Stimulated activated CD8-positive, alpha-beta memory T cell treated with anti-CD3 and anti-CD28 coated beads, Interleukin-7, amount 100 ng/mL, for 48 hours (primary cell): Measurements from ENCODE around the gene RTN1.

Experiments
- DNase-seq, 2 donors: peaks; one replicate each; pipeline ENCODE4 v3.0.0-alpha.2; 2020; ENCODE audit warnings: low read depth in 1 of 2; ENCODE audit errors: extremely low read depth in 1 of 2

Gene RTN1

DNA sequence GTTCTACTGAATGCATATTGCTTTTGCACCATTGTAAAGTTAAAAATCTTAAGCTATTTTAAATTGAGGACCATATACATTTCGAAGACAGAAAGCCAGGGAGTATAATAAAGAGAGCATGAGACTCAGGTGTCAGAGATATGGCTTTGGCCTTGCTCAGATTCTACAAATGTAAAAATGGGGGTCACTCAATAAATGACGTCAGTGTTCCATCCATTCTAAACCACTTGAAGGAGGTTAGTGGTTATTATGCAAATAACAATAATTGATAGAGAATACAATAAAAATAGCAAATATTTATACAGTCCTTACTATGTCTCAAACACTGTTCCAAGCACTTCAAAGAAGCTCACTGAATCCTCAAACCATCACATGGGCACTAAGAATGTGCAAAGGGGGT is 20.1 kb downstream of the RTN1 start:
- DNase-seq, result no peak

DNA sequence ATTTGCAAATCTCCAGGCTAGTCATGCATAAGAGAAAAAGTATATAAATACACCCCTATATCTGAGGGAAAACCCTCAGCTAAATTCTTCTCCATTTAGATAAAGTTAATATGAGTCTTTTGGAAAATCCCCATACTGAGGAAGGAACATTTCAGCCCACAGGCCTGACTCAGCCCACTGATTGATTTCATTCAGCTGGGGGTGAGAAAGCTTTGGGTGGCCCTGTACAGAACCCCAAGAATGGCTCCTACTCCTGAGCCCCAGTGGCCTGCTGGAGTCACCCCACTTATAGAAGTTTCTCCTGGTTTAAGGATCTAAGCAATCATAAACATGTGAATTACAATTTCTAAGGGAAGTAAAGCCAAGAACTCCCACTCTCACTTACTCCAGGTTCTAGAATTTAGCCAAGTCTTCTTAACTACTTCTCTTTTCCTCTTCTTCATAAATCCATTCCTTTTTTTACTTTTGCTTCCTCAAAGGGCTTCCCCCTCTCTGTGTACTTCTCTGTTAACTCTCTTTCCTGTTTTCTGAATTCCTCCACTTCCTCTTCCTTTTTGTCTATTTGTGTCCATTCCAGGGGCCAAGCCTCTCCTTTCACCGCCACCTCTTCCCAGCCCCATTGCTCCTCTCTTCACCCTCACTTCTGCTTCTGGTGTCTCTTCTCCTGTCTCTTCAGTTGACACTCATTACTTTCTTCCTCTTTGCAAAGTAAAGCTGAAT is 21.0 kb downstream of the RTN1 start:
- DNase-seq, result no peak

DNA sequence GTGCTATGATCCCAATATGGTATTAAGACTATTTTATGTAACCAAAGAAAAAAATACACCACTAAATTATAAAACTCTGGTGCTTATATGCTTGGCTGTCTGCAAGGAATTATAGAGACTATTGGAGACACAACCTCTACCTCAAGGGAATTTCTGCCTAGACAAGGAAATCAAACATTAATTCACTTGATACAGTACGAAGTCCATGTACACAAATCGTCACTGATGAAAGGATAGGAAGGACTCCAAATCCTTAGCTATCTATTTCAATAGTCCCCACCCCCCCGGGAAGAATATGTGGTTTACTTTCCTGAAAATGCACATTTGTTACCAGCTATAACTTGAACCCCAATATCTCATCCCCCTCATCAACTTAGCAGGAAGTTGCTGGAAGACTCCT is 21.9 kb downstream of the RTN1 start:
- no peak for DNase-seq

DNA sequence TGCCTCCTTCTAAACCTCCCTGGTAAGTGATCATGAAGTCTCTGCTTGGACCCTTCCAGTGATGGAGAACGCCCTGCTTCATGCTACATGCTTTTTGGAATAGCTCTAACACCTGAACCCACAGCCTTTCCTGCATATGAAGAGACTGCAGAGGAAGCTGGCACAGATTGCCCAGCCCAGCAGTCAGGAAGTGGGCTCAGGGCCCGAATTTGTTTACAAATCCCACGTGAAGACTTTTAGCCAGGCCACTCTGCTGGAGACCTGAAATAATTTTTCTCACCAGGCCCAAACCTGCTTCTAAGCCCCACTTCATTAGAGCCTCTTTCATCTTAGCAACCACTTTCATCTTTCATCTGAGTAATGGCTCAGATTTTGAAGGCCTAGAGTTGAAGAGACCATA is 22.9 kb downstream of the RTN1 start:
- no peak for DNase-seq

DNA sequence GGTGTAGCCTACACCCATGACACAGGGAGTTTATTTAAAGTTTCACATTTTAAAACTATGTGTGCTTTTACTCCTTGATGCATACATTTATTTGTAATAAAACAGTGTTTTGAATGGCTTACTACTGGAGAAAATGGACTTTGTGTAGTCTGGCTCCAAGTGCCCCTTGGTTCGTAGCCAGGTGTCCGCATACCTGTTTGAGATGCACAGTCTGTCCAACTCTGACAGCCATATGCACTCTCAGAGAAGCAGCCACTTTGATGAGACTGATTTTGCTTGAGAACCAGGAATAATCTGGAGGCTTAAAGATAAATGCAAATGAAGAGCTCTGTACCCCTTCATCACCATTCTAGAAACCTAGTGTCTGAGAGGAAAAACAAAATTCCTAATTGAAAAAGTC is 24.0 kb downstream of the RTN1 start:
- no peak for DNase-seq

DNA sequence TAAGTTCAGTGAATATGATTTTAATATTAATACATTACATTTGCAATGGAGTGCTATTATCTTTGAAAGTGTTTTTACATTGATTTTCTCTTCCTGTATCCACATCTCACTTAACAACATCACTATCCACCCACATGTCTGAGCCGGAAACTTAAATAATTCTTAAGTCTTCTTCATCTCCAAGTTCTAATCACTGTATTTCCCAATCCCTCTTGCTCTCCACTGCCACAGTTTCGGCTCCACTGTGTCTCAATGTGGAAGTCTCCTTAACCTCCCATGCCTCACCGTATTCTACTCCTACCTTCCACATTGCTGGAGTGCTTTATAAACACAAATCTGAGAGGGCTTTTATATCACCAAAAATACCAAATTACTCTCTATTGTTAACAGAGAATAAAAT is 25.3 kb downstream of the RTN1 start:
- no peak for DNase-seq

DNA sequence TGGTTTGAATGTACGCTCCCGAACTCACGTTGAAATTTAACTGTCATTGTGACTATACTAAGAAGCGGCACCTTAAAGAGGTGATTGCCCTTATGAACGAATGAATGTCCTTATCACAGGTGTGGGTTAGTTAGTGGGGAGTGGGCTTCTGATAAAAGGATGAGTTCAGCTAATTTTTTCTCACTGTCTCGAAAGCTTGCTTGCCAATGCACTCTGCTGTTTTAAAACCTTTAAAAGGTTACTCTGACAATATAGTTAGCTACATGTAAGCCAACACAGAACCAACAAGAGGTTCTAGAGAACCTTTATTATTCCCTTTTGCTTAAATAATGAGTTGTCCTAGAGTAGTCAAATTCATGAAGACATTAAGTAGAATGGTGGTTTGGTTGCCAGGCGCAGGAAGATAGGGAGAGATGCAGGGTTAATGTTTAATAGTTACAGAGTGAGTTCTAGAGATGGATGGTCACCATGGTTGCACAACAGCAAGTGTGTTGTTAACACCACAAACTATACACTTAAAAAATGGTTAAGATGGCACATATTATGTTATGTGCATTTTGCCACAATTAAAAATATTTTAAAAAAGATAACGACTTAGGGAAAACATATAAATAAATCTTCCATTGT is 26.3 kb downstream of the RTN1 start:
- DNase-seq, result no peak

DNA sequence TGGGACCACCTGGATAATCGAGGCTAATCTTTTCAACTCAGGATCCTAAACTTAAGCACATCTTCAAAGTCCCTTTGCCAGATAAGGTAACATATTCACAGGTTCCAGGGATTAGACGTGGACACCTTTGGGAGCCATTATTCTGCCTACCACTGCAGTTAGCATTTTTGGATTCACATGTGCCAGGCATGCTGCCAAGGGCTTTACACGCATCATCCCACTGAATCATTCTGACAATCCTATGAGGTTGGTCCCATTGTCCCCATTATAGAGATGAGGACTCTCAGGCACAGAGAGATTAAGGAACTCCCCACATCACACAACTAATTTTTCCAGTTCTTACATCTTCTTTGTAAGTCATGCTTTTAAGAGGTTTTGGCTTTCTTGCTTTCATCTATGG is 34.5 kb downstream of the RTN1 start:
- DNase-seq, result no peak

DNA sequence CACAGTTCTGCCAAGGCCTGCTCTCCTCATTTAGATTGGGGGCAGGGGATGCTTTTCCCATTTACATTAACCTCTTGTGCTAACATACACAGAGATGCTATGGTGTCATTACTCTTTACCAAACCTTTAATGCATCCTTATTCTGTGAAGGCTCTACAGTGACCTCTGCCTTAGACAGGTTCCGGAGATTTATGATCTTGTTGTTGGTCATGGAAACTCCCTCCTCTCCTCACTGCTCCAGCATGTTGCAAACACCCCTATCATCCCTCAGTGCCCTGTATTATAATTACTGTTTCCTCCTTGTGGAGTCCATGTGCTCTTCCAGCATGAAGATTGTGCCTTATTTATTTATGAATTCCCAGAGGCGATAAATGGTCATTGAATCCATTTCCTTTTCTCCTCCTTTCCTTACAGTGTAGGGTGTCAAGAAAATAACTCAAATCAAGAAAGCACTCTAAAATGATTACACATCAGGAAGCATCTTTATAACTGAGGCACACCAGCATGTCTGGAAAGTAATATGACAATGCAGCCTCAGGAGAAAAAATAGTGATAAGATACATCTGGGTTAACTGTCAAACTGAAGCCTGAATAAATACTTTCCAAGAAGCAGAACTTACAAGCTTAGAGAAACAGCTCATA is 37.8 kb downstream of the RTN1 start:
- no peak for DNase-seq

DNA sequence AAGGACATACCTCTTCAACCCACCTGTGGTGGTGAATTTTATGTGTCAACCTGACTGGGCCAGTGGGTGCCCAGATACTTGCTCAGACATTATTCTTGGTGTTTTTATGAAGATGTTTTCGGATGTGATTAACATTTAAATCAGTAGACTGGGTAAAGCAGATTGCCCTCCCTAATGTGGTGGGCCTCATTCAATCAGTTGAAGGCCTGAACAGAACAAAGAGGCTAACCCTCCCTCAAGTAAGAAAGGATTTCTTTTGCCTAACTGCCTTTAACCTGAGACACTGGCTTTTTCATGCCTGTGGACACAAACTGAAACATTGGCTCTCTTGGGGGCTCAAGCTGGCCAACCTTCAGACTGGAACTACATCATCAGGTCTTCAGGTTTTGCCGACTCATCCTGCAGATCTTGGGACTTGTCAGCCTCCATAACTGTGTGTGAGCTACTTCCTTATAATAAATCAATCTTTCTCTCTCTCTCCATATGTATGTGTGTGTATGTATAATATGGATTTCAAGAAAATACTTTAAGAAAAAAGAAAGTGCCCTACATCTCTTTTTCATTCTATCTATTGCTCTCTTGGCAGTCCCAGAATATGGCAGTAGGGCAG is 39.4 kb downstream of the RTN1 start:
- no peak for DNase-seq

DNA sequence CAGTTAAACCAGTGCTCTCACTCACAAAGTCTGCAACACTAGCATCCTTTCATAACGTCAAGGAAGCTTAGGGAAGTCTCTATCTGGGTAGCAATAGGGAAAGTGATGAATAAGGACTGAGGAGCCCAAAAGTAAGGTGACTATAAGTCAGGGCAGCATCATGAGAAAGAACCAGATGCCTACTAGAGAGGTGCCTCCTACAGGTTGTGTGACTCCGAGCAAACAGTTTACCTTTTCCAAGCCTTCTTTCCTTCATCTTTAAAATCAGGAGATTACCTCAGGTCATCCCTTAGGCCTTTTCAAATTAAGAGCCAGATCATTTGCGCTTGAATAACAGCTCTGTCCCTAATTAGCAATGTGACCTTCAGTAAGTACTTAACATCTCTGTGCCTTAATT is 40.2 kb downstream of the RTN1 start:
- no peak for DNase-seq

DNA sequence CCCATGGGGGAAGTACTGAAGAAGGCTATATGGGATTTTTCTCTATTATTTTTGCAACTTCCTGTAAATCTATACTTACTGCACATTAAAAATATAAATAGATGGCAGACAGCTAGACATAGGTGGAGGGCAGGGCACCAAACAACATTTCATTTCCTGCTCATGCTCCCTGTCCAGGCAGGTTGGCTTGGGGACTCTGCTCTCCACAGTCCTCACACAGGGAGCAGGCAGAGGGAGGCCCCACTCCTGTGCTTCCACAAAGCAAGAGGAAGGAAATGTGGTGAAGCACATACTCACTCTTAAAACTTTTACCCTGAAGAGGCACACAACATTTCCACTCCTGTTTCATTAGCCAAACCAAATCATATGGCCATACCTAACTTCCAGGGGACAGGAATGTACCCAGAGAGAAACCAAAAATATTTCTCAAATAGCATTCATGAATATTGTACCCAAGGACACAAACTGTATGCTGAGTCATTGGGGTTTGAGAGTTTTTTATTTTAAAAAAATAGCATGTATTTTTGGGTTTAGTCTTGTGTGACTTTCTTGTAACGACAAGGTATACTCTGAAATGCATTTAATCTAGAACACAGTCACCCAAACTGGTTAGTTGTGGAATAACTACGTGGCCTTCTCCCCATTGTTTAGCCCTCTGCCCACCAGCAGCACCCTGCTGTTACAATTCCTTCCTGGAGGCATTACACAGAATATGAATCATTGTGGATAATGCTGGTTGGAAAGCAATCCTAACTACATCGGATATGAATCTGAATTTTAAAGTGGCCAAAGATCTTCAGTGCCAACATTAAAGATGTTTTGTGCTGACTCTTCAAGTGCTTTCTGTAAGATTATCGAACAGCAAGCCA is 40.9 kb downstream of the RTN1 start:
- no peak for DNase-seq

DNA sequence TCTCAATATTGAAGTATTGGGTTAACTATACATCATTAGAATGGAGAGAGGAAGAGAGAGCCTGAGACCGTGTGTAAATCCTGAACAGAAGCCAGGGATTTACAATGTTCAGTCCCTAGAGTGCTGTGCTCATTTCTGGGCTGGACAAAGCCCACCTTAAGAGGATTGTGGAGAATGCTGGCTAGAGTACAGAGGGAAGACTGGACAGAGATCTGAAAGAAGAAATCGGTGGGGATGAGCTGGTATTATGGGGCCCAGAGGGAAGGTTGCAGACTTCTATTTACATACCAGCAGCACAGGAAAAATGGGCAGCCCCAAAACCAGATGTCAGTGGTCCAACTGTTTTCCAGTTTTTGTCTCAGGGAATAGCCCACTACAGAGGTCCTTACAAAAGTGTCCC is 42.3 kb downstream of the RTN1 start:
- DNase-seq, result no peak

DNA sequence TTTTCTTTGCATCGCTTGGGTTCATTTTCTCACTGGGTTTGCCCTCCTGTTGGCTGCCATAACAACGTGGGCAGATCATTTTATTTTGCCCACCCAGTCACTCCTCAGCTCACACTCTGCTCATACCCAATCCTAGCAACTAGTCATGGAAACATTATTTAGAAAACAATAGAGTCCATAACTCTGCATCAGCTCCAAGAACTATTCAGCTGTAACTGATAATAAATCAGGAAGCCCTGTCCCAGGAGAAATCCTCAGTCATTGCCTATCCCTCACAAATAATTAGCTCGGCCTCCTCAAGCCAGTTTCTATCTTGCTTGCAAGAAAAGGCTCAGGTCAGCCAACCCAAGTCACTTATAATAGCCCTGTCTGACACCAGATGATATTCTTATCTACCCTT is 43.2 kb downstream of the RTN1 start:
- DNase-seq, result no peak

DNA sequence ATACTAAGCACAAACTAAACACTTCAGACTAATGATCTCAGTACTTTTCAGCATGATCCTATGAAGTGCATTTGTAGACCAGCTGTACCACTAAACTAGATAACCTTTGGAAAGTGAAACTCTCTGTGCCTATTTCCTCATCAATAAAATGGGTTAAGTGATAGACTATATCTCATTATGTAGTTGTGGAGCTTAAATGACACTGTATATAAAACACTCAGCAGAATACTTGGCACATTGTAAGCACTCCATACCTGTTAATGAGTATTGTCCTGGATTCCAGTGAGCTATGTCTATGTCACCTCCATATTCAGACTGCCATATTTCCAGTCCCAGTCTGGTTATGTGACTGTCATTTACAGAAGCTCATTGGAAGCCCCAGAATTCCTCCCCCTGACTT is 44.4 kb downstream of the RTN1 start:
- DNase-seq, result no peak

DNA sequence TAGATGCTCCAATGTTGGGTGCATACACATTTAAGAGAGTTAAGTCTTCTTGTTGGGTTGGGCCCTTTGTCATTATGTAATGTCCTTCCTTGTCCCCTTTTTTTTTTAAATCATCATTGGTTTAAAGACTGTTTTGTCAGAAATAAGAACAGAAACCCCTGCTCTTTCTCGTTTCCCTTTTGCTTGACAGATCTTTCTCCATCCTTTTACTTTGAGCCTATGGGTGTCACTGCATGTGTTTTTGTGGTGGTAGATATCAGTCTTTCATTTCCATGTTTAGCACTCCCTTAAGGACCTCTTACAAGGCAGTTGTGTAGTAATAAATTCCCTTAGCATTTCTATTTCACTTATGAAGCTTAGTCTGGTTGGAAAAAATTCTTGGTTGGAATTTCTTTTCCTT is 47.4 kb downstream of the RTN1 start:
- no peak for DNase-seq

DNA sequence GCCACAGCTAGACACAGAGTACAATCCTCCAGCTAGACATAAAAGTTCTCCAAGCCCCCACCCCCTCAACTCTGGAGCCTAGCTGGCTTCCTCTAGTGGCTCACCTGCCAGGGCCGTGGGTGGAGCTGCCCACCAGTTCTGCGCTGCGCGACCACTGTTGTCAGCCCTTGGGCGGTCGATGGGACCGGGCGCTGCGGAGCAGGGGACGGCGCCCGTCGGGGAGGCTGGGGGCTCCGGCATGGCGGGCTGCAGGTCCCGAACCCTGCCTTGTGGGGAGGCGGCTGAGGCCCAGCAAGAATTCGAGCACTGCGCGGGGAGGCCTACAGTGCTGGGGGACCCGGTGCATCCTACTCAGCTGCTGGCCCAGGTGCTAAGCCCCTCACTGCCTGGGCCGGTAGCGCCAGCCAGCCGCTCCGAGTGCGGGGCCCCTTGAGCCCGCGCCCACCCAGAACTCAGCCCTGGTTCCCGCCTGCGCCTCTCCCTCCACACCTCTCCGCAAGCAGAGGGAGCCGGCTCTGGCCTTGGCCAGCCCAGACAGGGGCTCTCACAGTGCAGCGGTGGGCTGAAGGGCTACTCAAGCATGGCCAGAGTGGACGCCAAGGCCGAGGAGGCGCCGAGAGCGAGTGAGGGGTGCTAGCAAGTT is 51.0 kb downstream of the RTN1 start:
- DNase-seq, result no peak

DNA sequence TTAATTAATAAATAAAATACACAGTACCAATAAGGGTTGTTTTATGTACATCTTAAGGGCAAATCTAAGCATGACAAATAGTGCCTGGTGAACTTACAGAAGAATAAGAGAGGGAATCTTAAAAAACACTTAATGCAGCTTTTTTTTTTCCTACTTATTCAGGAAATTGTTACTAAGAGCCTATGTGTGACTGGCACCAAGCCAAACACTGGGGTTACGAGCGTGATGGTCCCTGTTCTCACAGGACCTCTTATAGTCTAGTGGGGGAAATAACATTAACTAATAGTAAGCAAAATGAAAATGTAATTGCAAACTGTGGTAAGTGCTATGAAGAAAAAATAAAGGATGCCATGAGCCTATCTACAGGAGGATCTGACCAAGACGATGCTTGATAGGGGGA is 53.6 kb downstream of the RTN1 start:
- no peak for DNase-seq

DNA sequence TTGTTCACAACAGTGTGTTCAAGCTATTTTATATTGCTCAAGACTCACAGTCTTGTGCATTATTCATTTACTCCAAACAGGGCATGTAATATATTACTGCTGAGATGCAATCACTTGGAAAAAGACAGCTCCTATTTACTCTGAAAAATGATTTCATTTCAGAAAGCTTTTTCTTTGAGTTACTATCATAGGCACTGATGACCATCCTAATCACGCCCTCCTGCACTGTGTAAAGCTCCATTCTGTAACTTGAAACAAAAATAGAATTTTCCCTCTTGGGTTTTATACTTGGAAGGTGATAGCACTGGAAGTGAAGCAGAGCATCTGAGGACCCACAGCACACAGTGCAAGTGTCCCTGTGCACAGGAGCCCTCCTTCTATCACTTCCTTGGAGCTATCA is 55.6 kb downstream of the RTN1 start:
- no peak for DNase-seq

DNA sequence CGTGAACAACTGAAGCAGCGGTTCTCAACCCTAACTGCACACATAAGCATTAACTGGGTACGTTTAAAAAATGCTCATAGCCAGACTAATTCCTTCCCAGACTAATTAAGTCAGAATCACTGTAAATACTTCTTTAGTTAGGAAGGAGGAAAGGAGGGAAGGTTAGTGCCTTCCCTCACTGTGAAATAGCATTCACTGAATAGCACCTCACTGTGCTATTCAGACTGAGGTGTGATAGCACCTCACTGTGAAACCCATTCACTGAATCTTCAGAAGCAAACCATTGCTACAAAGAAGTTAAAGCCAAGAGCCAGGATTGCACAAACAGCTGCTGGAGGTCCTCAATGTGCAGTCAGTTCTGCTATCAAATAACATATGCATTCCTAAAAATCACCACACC is 58.8 kb downstream of the RTN1 start:
- no peak for DNase-seq

DNA sequence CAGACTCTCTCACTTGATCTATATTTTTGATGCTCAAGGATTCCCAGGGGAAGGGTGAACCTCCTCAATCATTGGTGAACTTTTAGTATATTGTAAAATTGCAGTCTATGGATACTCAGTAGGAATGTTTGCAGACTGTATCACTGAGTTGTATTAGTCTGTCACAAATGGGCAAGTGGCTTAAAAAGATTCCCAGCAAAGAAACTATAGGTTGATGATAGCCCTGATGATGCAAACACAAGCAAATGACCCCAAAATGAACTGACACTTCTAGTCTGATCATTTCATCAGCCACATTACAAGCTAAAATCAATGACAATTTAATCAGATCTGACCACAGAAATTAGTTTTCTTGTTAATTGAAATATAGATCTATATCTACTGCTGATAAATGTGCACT is 59.5 kb downstream of the RTN1 start:
- no peak for DNase-seq
